ENCODE measurements around the gene DCAF10.
A peak's percentile ranks its signal among the peaks of the same experiment; 100 is the strongest.
"Not testable (repeated sequence)": the region's sequence is repeated elsewhere in the genome, so short reads cannot be mapped to it uniquely, and the experiment has no call there.

The DCAF10 gene

GRCh38 chr9:37909326-37909725 is 108.7 kb downstream of the DCAF10 start:
- no peak for TF ChIP-seq CTCF (IDR thresholded peaks at IDR 0.05; ENCODE audit: low read length, missing control alignments)
- DNase-seq (ENCODE audit: low read depth) = no peak
- no peak overlapping the region for H3K4me3 ChIP-seq (replicated peaks; ENCODE audit: low read depth, low read length)

- not testable (repeated sequence) for DNase-seq (ENCODE audit: low read depth); H3K4me3 ChIP-seq (replicated peaks; ENCODE audit: low read depth, low read length)
Observed at GRCh38 chr9:37909836-37910235, 109.2 kb downstream of the DCAF10 start.

GRCh38 chr9:37910271-37910670 is 109.7 kb downstream of the DCAF10 start:
- TF ChIP-seq CTCF (IDR thresholded peaks at IDR 0.05; ENCODE audit: low read length, missing control alignments) = no peak
- H3K4me3 ChIP-seq (replicated peaks; ENCODE audit: low read depth, low read length) = no peak overlapping the region
- DNase-seq (ENCODE audit: low read depth) = no peak

GRCh38 chr9:37911271-37911681 is 110.7 kb downstream of the DCAF10 start:
- no peak overlapping the region for H3K4me3 ChIP-seq (replicated peaks; ENCODE audit: low read depth, low read length)
- DNase-seq (ENCODE audit: low read depth) = peak; percentile 24
- no peak for TF ChIP-seq CTCF (IDR thresholded peaks at IDR 0.05; ENCODE audit: low read length, missing control alignments)

GRCh38 chr9:37913480-37914153 is 113.0 kb downstream of the DCAF10 start:
- peak; percentile 99 for TF ChIP-seq CTCF (IDR thresholded peaks at IDR 0.05; ENCODE audit: low read length, missing control alignments)
- peak; percentile 79 for DNase-seq (ENCODE audit: low read depth)
- no peak overlapping the region for H3K4me3 ChIP-seq (replicated peaks; ENCODE audit: low read depth, low read length)

- DNase-seq (ENCODE audit: low read depth) = no peak
- no peak overlapping the region for H3K4me3 ChIP-seq (replicated peaks; ENCODE audit: low read depth, low read length)
- TF ChIP-seq CTCF (IDR thresholded peaks at IDR 0.05; ENCODE audit: low read length, missing control alignments) = no peak
Observed at GRCh38 chr9:37914154-37914551, 113.6 kb downstream of the DCAF10 start.

- TF ChIP-seq CTCF (IDR thresholded peaks at IDR 0.05; ENCODE audit: low read length, missing control alignments) = no peak
- no peak for DNase-seq (ENCODE audit: low read depth)
- no peak overlapping the region for H3K4me3 ChIP-seq (replicated peaks; ENCODE audit: low read depth, low read length)
Observed at GRCh38 chr9:37914701-37915358, 114.2 kb downstream of the DCAF10 start.
